HL-60 (cell line): ENCODE measurements around the gene THRB.

Source experiments
- DNase-seq, 2 experiments: peaks; one replicate each; pipeline ENCODE4 v3.0.0-alpha.2; 2010 to 2020; ENCODE audit warnings: low read depth in 1 of 2, low spot score in 1 of 2
- H3K27ac ChIP-seq: fragments of 250-450 bp; sonication (Bioruptor Pico); replicated peaks from 2 replicates; pipeline ENCODE4 v1.5.1; 2020; ENCODE audit warnings: mild to moderate bottlenecking, moderate library complexity
- H3K27me3 ChIP-seq: fragments of 250-450 bp; sonication (Bioruptor Pico); 2 replicates; pipeline ENCODE4 v1.5.1; 2021; ENCODE audit warnings: mild to moderate bottlenecking, moderate library complexity; ENCODE audit not compliant: insufficient read depth, poor library complexity, severe bottlenecking
- H3K4me3 ChIP-seq: replicated peaks from 2 replicates; pipeline ENCODE4 v1.5.1; 2011; ENCODE audit warnings: mild to moderate bottlenecking, control low read depth, low read length; ENCODE audit not compliant: insufficient read depth
- CTCF ChIP-seq: IDR thresholded peaks from one replicate; pipeline ENCODE4 v1.5.1; 2011; ENCODE audit warnings: low read length, control low read depth, inconsistent platforms; ENCODE audit not compliant: insufficient read depth
- GABPA ChIP-seq: IDR thresholded peaks from 2 replicates; pipeline ENCODE4 v1.6.1; 2012; ENCODE audit warnings: low read depth
- POLR2AphosphoS5 ChIP-seq: IDR thresholded peaks from 2 replicates; pipeline ENCODE4 v1.6.1; 2012; ENCODE audit warnings: low read depth
- SPI1 ChIP-seq: IDR thresholded peaks from 2 replicates; pipeline ENCODE4 v1.6.1; 2012; ENCODE audit warnings: low read depth, mild to moderate bottlenecking, borderline replicate concordance
- TF ChIP-seq, protein P1 (sequence below): IDR thresholded peaks from 2 replicates; pipeline ENCODE4 v1.6.1; 2012; ENCODE audit warnings: low read depth; ENCODE audit not compliant: insufficient replicate concordance

The THRB gene

DNA sequence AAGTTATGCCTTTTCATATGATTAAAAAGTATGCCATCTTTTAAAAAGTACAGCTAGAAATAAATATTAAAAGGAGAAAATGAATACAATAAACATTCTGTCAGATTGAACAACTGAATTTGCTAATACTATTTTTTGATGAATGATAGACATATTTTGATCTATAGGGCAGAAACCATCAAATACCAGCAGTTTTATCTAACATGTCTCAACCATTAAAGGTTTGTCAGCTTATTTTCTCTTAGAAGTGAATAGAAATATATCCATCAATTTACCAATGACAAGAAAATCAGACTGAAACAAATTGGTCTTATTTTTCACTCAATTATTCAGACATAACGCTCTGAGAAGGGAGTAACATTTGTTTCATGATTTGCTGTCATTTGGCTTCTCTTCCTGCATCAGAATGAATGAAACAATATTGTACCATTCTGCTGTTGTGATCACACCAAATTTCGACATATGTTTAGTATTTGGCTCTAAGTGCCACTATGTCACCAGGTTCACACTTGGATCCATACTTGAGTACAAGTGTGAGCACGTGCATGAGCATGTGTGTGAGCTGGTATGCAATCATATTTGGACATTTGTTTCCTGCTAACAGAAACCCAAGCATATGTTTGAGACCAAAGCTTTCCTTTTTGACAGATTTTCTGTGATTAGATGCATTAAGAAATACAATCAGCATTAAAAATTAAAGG lies 86.5 kb downstream of the THRB start:
- no peak overlapping the region for H3K27ac ChIP-seq
- TF ChIP-seq SPI1, result no peak
- no peak for TF ChIP-seq POLR2AphosphoS5
- no peak for TF ChIP-seq GABPA
- no peak for TF ChIP-seq CTCF
- TF ChIP-seq, protein P1, sequence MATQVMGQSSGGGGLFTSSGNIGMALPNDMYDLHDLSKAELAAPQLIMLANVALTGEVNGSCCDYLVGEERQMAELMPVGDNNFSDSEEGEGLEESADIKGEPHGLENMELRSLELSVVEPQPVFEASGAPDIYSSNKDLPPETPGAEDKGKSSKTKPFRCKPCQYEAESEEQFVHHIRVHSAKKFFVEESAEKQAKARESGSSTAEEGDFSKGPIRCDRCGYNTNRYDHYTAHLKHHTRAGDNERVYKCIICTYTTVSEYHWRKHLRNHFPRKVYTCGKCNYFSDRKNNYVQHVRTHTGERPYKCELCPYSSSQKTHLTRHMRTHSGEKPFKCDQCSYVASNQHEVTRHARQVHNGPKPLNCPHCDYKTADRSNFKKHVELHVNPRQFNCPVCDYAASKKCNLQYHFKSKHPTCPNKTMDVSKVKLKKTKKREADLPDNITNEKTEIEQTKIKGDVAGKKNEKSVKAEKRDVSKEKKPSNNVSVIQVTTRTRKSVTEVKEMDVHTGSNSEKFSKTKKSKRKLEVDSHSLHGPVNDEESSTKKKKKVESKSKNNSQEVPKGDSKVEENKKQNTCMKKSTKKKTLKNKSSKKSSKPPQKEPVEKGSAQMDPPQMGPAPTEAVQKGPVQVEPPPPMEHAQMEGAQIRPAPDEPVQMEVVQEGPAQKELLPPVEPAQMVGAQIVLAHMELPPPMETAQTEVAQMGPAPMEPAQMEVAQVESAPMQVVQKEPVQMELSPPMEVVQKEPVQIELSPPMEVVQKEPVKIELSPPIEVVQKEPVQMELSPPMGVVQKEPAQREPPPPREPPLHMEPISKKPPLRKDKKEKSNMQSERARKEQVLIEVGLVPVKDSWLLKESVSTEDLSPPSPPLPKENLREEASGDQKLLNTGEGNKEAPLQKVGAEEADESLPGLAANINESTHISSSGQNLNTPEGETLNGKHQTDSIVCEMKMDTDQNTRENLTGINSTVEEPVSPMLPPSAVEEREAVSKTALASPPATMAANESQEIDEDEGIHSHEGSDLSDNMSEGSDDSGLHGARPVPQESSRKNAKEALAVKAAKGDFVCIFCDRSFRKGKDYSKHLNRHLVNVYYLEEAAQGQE, result no peak
- no peak for DNase-seq
- no peak overlapping the region for H3K4me3 ChIP-seq
- no peaks in the 10 kb centered on the region for H3K27me3 ChIP-seq

GRCh38 chr3:24406900-24407299 lies 87.8 kb downstream of the THRB start:
- DNase-seq, result no peak
- H3K4me3 ChIP-seq, result no peak overlapping the region
- H3K27ac ChIP-seq, result no peak overlapping the region
- no peaks in the 10 kb centered on the region for H3K27me3 ChIP-seq
- TF ChIP-seq, protein P1, result no peak
- TF ChIP-seq GABPA (no peak), SPI1 (no peak), CTCF (no peak), POLR2AphosphoS5 (no peak)

DNA sequence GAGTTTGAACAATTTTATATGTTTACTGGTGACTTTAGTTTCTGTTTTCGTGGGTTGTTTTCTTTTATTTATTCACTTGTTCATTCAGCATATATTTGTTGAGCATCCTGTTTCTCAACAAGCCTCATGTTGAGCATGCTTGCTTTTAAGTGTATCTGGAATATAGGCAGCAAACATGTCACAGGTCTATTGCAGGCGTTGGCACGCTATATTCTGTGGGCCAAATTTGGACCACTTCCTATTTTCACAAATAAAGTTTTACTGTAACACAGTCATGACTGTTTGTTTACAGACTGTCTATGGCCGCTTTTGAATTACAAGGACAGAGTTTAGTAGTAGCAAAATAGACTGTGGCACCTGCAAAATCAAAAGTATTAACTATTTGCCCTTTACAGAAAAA lies 89.6 kb downstream of the THRB start:
- TF ChIP-seq POLR2AphosphoS5 (no peak), CTCF (no peak), SPI1 (no peak), GABPA (no peak)
- TF ChIP-seq, protein P1, result no peak
- H3K27me3 ChIP-seq, result no peaks in the 10 kb centered on the region
- no peak overlapping the region for H3K4me3 ChIP-seq
- DNase-seq, result no peak
- no peak overlapping the region for H3K27ac ChIP-seq
